Keratinocyte (primary cell): ENCODE data around the gene RAMACL.

Experiments
- CTCF ChIP-seq, 3 experiments: IDR thresholded peaks in 1 of 3; conservative IDR thresholded peaks in 1 of 3; optimal IDR thresholded peaks in 1 of 3; 2 replicates in 2 of 3; 3 replicates in 1 of 3; pipeline versions ENCODE3 to v1.5.1; 2011; ENCODE audit warnings: low read length in 3 of 3, mild to moderate bottlenecking in 3 of 3, moderate library complexity in 2 of 3, control low read depth in 1 of 3, inconsistent platforms in 1 of 3; ENCODE audit not compliant: insufficient read depth in 2 of 3; ENCODE audit errors: extremely low read depth in 1 of 3
- EZH2 ChIP-seq: IDR thresholded peaks from one replicate; pipeline ENCODE4 v1.6.1; 2012; ENCODE audit warnings: inconsistent platforms, mild to moderate bottlenecking, low read length, moderate library complexity

GRCh38 chr6:166572370-166573261 lies 13.9 kb downstream of the RAMACL start:
- no peak for TF ChIP-seq CTCF (optimal IDR thresholded peaks at IDR 0.05 in 1 of 3, IDR thresholded peaks at IDR 0.05 in 1 of 3, conservative IDR thresholded peaks at IDR 0.05 in 1 of 3; ENCODE audit: extremely low read depth in 1 of 3, insufficient read depth in 2 of 3, low read length in 3 of 3)
- TF ChIP-seq EZH2 = no peak
